Sigmoid colon (tissue), 7 donors: ENCODE measurements around the gene HS3ST2. TPM values are rescaled to one million over a fixed set of nuclear protein-coding genes. Genes with fewer than 3 reads are reported as not detected.
"Not testable (repeated sequence)": the region's sequence is repeated elsewhere in the genome, so short reads cannot be mapped to it uniquely, and the experiment has no call there.

ENCODE experiments used
- DNase-seq: peaks from one replicate; pipeline ENCODE4 v3.0.0-alpha.2; 2019
- H3K27ac ChIP-seq, 4 donors: fragments of 200-600 bp; sonication (generic); one replicate each; pipeline ENCODE4 v1.5.1; 2016 to 2019; ENCODE audit warnings: mild to moderate bottlenecking in 1 of 4
- H3K27me3 ChIP-seq, 3 donors: fragments of 200-600 bp; sonication (generic); one replicate each; pipeline ENCODE4 v1.5.1; 2019; ENCODE audit warnings: mild to moderate bottlenecking in 1 of 3
- H3K36me3 ChIP-seq, 4 donors: fragments of 200-600 bp; sonication (generic); one replicate each; pipeline ENCODE4 v1.5.1; 2016 to 2019
- H3K4me1 ChIP-seq, 4 donors: fragments of 200-600 bp; sonication (generic); one replicate each; pipeline ENCODE4 v1.5.1; 2017 to 2019
- H3K4me3 ChIP-seq, 4 donors: fragments of 200-600 bp; sonication (generic); one replicate each; pipeline ENCODE4 v1.5.1; 2017 to 2019; ENCODE audit warnings: mild to moderate bottlenecking in 2 of 4, moderate library complexity in 1 of 4
- H3K9me3 ChIP-seq, 4 donors: fragments of 200-600 bp in 3 of 4; sonication (generic) in 3 of 4; one replicate each; pipeline versions ENCODE4 v1.5.1 to v1.6.1; 2013 to 2019
- CTCF ChIP-seq, 4 experiments: fragments of 450-650 bp in 3 of 4; fragments of 200-600 bp in 1 of 4; IDR thresholded peaks; one replicate each; pipeline ENCODE4 v1.5.1; 2016 to 2019; ENCODE audit warnings: antibody characterized with exemption in 4 of 4, mild to moderate bottlenecking in 3 of 4, moderate library complexity in 2 of 4
- EP300 ChIP-seq, 4 donors: sonication (generic); formaldehyde crosslinking; IDR thresholded peaks; one replicate each; pipeline ENCODE4 v1.6.1; 2017; ENCODE audit warnings: antibody characterized with exemption in 4 of 4
- POLR2A ChIP-seq, 2 donors: fragments of 450-650 bp; IDR thresholded peaks; one replicate each; pipeline ENCODE4 v1.6.1; 2016; ENCODE audit warnings: antibody characterized with exemption in 2 of 2, mild to moderate bottlenecking in 2 of 2, moderate library complexity in 2 of 2
- POLR2AphosphoS5 ChIP-seq, 4 donors: sonication (generic); formaldehyde crosslinking; IDR thresholded peaks; one replicate each; pipeline ENCODE4 v1.6.1; 2017; ENCODE audit warnings: antibody characterized with exemption in 4 of 4
- WGBS, 2 donors: extraction: QIAGEN DNeasy Blood & Tissue Kit; methylation state at CpG; one replicate each; pipeline ENCODE4 v1.1.7; 2013; 5-methylcytosine and 5-hydroxymethylcytosine counted together
- intact Hi-C: fragments of 100-400 bp; cut with DNase I; formaldehyde crosslinking; loops from one replicate; pipeline ENCODE4 v1.15.1; 2023
- polyA plus RNA-seq, 3 donors: library from polyadenylated mRNA; stranded (reverse); fragments of 200-250 nt; gene quantifications; one replicate each; pipeline ENCODE4 v1.2.3, GENCODE V29; 2013
- total RNA-seq, 4 donors: library from RNA; depleted of rRNA; stranded (reverse); fragments of >200 nt; gene quantifications; one replicate each; pipeline ENCODE4 v1.1.0, GENCODE V29; 2016
- donor health status: healthy with polysubstance abuse.
- donor health status: Bipolar disorder and iron deficiency.
- donor health status: healthy.

HS3ST2 gene
- total and polyA plus RNA-seq, 7 donors, result 0.20 to 1.8 (median 0.62) TPM; not detected in 1

- intact Hi-C loops, result no loop called here
- Histone ChIP-seq H3K4me1 (peaks cover 0 to 21% (median 19%) of the 10 kb centered on the region in 4 donors), H3K36me3 (no peaks in the 10 kb centered on the region), H3K9me3 (no peaks in the 10 kb centered on the region), H3K27me3 (peaks cover 25 to 45% (median 26%) of the 10 kb centered on the region in 3 donors), H3K4me3 (peak overlapping the region; percentile 28 to 55 (median 46)), H3K27ac (peak overlapping the region in 1 of 4 donors; percentile 20)
- TF ChIP-seq POLR2AphosphoS5 (IDR thresholded peaks at IDR 0.05) (no peak), EP300 (IDR thresholded peaks at IDR 0.05) (no peak), POLR2A (IDR thresholded peaks at IDR 0.05) (no peak), CTCF (IDR thresholded peaks at IDR 0.05) (peak; percentile 15 to 71 (median 58))
- DNase-seq, result peak; percentile 67
- WGBS, 2 donors, result 3% methylated on average over 59 of the region's 59 CpGs
Measured at GRCh38 chr16:22813223-22813947, 577 bp upstream of the HS3ST2 start.

GRCh38 chr16:22814711-22815105, 746 bp downstream of the HS3ST2 start:
- TF ChIP-seq POLR2A (IDR thresholded peaks at IDR 0.05), result no peak
- no peak for TF ChIP-seq POLR2AphosphoS5 (IDR thresholded peaks at IDR 0.05)
- no peak for DNase-seq
- H3K27me3 ChIP-seq, result peaks cover 25 to 45% (median 26%) of the 10 kb centered on the region in 3 donors
- peaks cover 0 to 21% (median 19%) of the 10 kb centered on the region in 4 donors for H3K4me1 ChIP-seq
- no peaks in the 10 kb centered on the region for H3K9me3 ChIP-seq
- no peaks in the 10 kb centered on the region for H3K36me3 ChIP-seq
- no peak overlapping the region for H3K27ac ChIP-seq
- intact Hi-C loops, result no loop called here
- 4 to 6% methylated on average over 41 of the region's 41 CpGs for WGBS, 2 donors
- peak overlapping the region; percentile 28 to 55 (median 46) for H3K4me3 ChIP-seq

GRCh38 chr16:22815863-22816262, 1.9 kb downstream of the HS3ST2 start:
- no peak overlapping the region for H3K4me3 ChIP-seq
- H3K36me3 ChIP-seq, result no peaks in the 10 kb centered on the region
- WGBS, 2 donors, result 51 to 55% methylated on average over 5 of the region's 5 CpGs
- DNase-seq, result no peak
- H3K27me3 ChIP-seq, result peaks cover 25 to 45% (median 26%) of the 10 kb centered on the region in 3 donors
- intact Hi-C loops, result no loop called here
- peaks cover 0 to 21% (median 19%) of the 10 kb centered on the region in 4 donors for H3K4me1 ChIP-seq
- no peak overlapping the region for H3K27ac ChIP-seq
- no peaks in the 10 kb centered on the region for H3K9me3 ChIP-seq
- no peak for TF ChIP-seq POLR2A (IDR thresholded peaks at IDR 0.05)
- TF ChIP-seq EP300 (IDR thresholded peaks at IDR 0.05), result no peak
- no peak for TF ChIP-seq POLR2AphosphoS5 (IDR thresholded peaks at IDR 0.05)
- TF ChIP-seq CTCF (IDR thresholded peaks at IDR 0.05), result no peak

GRCh38 chr16:22816475-22816874, 2.5 kb downstream of the HS3ST2 start:
- peaks cover 0 to 21% (median 19%) of the 10 kb centered on the region in 4 donors for H3K4me1 ChIP-seq
- no peak for TF ChIP-seq CTCF (IDR thresholded peaks at IDR 0.05)
- no peak for TF ChIP-seq EP300 (IDR thresholded peaks at IDR 0.05)
- TF ChIP-seq POLR2AphosphoS5 (IDR thresholded peaks at IDR 0.05), result no peak
- TF ChIP-seq POLR2A (IDR thresholded peaks at IDR 0.05), result no peak
- H3K27me3 ChIP-seq, result peaks cover 25 to 45% (median 26%) of the 10 kb centered on the region in 3 donors
- no peak overlapping the region for H3K27ac ChIP-seq
- H3K4me3 ChIP-seq, result no peak overlapping the region
- H3K36me3 ChIP-seq, result no peaks in the 10 kb centered on the region
- no peaks in the 10 kb centered on the region for H3K9me3 ChIP-seq
- intact Hi-C loops, result no loop called here
- no peak for DNase-seq
- 71 to 79% methylated on average over 6 of the region's 6 CpGs for WGBS, 2 donors

GRCh38 chr16:22818736-22819135, 4.8 kb downstream of the HS3ST2 start:
- H3K27ac ChIP-seq, DNase-seq, H3K36me3 ChIP-seq, H3K9me3 ChIP-seq, intact Hi-C loops, H3K4me3 ChIP-seq: not testable (repeated sequence)
- H3K4me1 ChIP-seq, result peaks cover 0 to 13% (median 12%) of the 10 kb centered on the region in 4 donors
- H3K27me3 ChIP-seq, result peaks cover 22 to 35% (median 26%) of the 10 kb centered on the region in 3 donors
